EL (cell line): ENCODE data around the gene DDX4.
A peak's percentile ranks its signal among the peaks of the same experiment; 100 is the strongest.
"Not testable (repeated sequence)": the region's sequence is repeated elsewhere in the genome, so short reads cannot be mapped to it uniquely, and the experiment has no call there.

Experiments used
- DNase-seq: peaks from one replicate; pipeline ENCODE4 v3.0.0-alpha.2; 2016

The DDX4 gene

DNA sequence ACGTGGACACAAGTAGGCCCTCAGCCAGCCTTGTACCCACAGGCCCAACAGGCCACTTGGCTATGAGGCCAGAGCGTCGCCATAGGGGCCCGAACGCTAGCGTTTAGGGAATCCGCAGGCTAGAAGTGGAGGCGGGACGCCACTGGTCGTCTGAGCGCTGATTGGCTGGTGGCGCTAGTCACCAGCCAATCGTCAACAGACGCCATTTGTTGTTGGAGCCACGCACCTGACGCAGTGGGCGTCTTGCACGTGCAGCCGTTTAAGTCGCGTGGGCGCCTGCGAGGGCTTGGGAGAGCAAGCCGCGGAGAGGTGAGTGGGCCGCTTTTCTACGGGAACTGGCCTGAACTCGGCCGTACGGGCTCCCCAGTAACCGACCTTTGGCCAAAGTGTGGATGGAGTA lies at the start of gene DDX4:
Gene DDX4 (plus strand): TSS at position 269 of the 400 bp plus-strand sequence. CDS start 903 bp downstream, outside the sequence.
- DNase-seq = no peak

DNA sequence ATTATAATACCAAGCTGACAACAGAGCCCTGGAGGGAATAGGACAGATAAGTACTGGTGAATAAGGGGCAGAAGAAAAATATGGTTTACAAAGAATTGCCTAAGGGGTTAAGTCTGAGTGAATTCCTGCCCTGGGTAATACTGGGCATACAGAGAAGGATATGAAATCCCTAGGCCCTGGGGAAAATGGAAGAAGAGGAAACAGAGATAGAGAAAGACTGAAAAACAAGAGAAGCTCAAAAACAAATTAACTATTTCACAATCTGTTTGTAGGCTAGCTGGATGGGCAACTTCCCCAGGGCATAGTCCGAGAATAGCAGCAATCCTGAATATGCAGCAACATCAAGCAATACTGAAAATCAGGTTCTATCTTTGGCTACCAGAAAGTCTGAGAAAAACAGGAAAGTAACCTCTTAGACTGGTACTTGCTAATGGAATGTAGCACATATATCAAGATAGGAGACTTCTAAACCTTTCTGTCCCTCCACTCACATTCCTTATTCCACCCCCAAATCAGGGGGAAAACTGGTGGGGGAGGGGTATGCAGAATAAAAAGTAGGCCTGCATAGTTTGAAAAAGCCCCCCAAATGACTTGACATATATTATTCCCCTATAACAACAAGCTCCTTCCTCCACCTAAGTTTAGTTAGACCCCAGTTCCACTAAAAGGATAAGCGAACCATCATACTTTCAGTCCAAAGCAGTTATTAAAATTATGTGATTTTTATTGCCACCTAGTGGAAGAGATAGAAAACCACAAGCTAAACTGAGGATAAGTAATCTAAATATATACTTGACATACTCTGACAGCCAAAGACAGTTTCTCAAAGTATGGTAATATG lies 46.4 kb upstream of the DDX4 start:
- DNase-seq = peak; percentile 48

DNA sequence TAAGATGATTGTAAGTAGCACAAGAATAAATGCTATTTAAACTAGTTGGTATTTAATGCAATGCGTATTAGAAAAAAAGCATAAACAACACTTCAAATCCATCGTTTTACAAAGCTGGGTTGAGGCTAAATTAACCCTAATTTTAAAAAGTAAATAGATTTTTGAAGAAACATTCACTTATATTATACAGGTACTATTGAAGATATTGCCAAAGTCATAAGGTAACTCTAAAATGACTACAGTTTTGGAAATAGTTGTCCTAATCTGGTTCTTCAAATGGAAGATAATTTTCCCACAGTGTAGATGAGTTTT lies 45.8 kb upstream of the DDX4 start:
- no peak for DNase-seq

DNA sequence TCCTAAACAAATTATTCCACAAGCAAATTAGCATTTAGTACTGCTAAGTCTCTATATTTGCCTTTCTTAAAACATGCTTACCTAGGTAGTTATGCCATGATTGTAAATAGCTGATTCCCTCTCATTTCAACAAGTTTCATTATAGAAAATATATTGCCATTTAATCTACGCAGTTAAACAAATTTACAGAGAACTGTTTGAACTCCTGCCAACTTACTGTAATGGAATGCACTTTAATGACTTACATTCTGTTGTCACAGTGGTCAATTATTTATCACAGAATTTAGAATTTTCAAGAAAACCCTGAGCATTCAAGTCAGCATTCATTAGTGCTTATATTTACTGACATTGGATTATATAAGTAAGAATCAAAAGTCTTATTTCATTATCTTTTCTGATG lies 45.4 kb upstream of the DDX4 start:
- DNase-seq = no peak

DNA sequence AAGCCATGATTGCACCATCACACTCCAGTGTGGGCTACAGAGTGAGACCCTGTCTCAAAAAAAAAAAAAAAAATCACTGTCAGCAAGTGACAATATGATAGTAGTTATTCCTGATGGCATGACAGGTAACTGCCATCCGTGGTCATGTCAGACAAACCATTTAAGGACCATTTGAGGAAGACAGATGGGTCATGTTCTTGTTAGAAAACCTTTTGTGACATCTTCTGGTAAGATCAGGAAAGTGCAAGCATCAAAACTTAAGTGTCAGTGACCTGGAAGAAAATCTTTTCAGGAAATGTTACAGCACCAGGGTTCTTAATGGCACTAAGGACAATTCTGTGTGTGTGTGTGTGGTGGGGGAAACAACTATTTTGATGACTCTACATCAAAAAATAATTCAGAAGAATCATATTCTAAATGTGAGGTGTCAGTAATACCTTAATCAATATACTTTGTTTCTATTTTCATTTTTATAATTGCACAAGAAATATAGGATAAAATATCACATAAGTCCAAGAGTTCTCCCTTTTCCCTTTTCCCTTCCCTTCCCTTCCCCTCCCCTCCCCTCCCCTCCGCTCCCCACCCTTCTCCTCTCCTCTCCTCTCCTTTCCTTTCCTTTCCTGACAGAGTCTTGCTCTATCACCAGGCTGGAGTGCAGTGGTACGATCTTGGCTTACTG lies 43.6 kb upstream of the DDX4 start:
- peak; percentile 40 for DNase-seq

DNA sequence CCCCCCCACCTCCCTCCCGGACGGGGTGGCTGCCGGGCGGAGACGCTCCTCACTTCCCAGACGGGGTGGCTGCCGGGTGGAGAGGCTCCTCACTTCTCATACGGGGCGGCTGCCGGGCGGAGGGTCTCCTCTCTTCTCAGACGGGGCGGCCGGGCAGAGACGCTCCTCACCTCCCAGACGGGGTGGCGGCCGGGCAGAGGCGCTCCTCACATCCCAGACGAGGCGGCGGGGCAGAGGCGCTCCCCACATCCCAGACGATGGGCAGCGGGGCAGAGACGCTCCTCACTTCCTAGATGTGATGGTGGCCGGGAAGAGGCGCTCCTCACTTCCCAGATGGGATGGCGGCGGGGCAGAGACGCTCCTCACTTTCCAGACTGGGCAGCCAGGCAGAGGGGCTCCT lies 41.2 kb upstream of the DDX4 start:
- DNase-seq = not testable (repeated sequence)

DNA sequence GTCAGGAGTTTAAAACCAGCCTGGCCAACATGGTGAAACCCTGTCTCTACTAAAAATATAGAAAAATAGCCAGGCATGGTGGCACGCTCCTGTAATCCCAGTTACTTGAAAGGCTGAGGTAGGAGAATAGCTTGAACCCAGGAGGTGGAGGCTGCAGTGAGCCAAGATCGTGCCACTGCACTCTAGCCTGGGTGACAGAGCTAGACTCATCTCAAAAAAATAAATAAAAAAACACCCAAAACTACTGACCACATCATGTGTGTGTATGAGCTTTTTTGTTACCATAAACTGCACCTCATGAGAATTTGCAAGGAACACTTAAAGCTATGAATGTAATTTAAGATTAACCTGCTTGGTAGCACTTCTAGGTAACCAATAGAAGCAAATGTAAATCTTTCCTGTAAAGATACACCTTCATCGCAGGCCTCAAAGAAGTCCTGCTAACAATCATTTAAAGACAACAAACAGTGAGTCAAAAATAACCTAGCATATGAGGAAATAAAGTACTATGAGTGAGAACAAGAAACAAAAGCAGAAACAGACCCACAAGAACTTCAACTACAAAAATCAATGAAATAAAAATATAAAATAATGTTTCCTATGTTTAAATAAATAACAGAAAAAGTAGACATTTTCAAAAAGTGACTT lies 38.7 kb upstream of the DDX4 start:
- DNase-seq = no peak

DNA sequence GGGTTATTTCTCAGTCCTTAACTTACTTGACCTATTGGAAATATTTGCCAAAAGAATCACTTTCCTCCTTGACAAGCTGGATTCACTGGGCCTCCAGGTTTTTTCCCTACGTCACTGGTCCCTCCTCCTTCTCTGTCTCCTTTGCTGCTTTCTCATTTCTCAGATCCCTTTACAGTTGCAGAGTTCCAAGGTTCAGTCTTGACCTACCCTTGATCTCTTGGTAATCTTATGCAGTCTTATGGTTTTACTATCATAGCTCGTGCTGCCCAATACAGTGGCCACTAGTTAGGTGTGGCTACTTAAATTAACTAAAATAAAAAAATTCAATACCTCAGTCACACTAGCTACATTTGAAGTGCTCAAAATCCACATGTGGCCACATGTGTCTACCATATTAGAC lies 37.1 kb upstream of the DDX4 start:
- no peak for DNase-seq

DNA sequence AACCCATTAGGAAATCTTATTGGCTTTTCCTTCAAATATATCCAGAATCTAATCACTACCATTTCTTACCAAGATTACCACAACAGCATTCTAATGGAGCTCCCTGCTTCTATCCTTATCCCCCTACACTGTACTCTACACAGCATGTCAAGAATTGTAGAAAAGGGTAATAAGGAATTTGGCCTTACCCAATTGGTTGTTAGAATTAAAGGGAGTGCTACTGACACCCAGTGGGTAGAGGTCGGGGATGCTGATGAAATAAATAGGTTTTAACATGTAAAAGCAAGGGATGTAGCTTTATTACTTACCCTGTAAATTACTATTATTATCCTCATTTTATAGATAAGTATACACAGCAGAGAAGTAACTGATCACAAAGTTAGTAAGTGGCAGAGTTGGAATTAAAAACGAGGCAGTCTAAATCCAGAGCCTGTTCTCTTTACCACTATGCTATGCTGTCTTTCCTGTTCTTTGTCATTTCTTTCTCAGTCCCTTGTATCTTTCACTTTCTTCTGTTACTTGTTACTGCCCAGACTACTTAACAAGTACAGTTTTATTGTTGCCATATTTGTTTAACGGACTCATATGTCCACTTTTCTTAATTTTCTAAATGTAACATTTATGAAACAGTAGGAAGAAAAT lies 36.3 kb upstream of the DDX4 start:
- DNase-seq = no peak

DNA sequence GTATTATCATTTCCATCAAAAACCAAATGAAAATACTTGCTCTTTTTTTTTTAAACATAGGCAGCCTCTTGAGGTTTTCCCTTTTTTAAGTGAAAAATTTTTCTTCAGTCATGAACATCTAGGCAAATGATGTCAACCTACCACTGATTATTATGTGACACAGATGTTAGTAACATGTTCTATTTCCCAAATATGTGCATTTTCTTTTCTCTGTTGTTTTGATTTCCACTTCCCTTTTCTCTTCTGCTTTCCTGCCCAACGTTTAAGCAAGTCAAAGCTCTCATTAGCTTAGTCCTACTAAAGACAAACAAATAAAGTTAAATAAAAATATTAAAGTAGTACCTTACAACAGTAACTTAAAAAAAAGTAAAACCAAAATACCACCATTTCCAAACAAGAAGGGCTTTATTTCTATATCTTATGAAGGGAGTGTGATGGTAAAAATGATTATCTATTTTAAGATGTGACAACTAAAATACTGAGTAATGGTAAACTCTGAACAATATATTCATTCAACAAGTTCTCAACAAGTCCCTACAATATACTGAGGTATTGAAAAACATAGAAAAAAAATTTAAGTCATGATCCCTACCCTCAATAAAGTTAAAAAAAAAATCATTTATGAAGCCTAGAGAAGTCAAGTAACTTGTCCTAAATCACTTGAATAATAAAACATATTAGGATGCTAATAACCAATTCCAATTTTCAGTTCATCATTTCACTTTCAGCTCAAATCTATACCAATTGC lies 35.1 kb upstream of the DDX4 start:
- no peak for DNase-seq

DNA sequence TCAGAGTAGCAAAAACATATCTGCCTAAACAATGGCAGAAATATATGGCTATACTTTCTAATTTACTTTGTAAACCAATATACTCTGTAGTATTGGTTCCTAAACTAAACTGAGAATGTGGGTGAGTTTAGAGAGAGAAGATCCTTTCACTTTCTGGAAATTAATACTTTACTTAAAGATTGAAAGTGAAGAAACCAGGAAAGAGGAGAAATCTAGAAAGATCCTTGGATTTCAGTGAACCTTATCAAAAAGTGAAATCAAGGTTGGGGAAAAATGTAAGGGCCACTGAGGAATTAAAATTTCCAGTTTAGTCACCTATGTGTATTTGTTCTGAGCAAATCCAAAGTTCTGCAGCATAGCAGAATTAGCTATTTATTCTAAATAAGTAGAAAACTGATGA lies 31.6 kb upstream of the DDX4 start:
- no peak for DNase-seq

DNA sequence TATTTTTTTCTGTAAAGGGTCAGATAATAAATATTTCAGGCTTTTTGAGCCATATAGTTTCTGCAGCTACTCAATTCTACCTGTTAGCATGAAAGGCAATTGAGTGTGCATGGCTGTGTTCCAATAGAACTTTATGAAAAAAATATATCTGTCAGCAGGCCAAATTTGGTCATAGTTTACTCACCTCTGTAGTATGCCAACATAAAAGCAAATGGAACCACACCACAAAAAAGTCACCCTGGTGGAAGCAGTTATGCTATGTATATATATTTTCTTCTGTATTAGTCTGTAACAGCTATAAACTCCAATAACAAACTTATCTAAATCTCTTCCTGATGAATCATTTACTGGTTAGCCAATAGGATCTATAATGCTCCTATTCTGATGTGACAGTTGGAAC lies 29.1 kb upstream of the DDX4 start:
- DNase-seq = peak; percentile 12

DNA sequence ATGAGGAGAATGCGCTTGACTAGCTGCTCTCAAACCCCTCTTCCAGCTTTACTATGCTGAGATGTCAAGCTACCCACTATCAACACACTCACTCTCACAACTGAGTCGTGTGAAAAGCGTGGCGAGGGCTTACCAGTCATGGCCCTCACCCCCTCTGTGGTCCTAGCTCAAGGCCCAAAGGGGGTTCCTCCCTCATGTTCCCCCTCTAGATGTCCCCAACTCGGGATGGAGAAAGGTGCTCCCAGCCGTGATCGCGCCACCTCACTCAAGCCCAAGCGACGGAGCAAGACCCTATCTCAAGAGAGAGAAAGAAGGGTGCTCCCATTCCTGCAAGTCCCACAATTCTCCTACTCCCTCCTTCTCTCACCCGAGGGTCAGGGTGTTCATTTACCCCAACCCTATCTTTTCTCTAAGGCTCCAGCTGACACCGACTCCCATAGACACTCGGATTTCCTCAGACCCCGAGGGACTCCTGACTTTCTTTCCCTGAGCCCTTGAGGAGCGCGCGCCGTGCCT lies 26.3 kb upstream of the DDX4 start:
- no peak for DNase-seq

DNA sequence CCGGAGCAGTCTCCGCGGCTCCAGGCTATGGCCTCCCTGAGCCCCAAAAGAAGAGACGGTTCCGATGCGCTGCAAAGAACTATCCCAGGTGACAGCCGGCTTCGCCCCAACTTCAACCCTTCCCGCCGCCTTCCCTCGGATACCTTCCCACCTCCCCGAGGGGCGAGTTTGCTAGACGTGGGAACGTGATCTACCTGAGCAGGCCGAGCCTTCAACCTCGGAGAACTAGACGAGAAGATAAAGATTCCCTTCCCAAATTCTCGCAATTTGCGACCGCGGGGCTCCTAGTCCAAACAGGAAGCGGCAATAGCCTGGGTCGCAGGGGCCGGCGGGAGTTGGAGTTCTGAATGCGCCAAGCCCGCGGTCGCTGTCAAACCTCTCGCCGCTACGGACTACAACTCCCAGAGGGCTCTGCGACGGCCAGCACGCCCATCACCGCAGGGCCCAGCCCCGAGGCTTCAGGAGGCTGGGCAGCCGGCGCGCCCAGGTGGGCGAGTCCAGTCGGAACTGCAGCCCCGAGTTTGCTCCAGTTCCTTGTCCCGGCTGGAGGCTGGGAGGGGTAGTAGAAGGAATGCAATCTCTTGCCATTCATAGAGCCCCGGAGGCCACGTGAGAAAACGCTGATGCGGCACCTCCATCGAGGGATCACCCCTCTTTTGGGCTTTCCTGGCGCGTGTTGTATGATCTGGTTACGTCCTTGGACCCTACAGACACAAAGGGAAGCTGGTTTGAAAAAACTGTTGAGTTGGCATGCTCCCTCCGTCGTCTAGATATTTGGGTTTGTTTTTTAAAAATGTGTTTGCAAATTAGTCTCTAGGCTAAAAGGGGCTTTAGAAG lies 25.6 kb upstream of the DDX4 start, which contains the start of gene SLC38A9:
Gene SLC38A9 (minus strand): TSS at position 302 of the 837 bp plus-strand sequence. CDS start 14,366 bp downstream, outside the sequence.
- peak; percentile 94 for DNase-seq

DNA sequence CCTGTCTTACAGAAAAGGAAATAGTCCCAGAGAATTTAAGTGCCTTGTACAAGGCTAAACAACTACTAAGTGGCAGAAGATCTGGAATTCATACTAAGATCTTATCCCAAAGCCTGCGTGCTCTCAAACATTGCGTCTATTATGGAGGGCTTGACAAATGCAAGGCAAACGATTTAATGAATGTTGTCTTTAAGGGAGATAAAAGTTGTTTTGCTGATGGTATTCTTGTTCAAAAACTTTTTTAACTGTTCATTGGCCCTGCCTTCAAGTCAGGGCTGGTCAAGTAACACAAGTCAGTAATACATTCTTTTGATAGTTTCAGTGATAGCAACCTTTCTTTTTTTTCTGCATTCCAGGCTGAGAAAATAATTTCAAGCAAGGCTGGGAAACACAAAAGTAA lies 24.0 kb upstream of the DDX4 start:
- no peak for DNase-seq

DNA sequence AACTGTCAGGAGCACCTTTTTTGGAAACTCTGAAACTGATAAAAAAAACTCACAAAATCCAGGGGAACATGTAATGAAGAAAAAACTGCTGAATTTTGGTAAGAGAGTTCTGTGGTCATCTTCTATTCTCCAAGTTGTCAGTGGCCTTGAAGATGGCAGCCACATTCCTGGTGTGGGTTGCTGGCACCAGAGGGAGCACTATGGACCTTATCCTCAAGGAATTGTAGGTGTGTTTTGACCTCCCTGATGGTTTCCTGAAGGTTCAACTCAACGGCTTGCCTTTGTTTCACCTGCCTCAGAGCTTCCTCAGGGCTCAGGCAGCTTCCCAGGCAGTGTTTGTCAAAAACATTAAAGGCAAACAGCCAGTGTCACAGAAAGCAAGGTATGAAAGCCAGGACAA lies 23.5 kb upstream of the DDX4 start:
- no peak for DNase-seq

DNA sequence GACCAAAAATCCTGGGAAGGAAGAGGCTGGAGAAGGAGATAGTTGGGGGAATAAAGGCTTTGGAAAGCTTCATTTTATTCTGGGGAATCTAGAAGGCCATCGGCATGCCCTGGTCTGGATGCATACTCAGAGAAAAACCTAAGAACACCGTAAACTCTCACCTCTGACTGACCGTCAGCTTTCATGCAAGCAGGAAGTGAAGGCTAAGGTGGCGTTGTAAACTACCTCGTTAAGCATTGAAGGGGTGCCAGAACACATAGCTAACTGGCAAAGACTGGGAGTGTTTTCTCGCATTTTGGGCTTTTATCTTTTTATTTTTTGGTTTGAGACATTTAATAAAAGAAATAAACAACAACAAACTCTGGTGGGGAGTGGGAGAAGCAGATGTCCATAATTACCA lies 23.1 kb upstream of the DDX4 start:
- DNase-seq = no peak

DNA sequence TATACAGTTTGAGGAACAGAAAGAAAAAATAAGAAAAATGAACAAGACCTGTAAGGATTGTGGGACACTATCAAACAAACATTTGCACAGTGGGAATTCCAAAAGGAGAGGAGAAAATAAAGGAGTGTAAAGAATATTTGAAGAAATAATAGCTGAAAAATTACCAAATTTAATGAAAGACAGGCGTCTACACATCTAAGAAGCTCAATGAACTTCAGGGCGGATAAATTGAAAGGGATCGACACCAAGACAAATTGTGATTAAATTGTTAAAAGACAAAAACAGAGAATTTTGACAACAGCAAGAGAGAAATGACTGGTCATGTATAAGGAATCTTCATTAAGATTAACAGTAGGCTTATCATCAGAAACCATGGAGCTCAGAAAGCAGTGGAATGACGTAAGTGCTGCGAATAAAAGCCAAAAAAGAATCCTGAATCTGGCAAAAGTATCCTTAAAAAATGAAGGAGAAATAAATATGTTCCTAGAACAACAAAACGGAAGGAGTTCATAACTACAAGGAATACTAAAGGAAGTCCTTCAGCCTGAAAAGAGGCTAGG lies 22.3 kb upstream of the DDX4 start:
- no peak for DNase-seq

DNA sequence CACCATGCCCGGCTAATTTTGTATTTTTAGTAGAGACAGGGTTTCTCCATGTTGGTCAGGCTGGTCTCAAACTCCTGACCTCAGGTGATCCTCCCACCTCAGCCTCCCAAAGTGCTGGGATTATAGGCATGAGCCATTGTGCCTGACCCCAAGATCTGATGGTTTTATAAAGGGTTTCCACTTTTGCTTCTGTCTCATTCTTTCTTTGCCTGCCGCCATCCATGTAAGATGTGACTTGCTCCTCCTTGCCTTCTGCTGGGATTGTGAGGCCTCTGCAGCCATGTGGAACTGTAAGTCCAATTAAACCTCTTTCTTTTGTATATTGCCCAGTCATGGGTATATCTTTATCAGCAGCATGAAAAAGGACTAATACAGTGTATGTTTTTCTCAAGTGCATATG lies 18.8 kb upstream of the DDX4 start:
- DNase-seq = not testable (repeated sequence)

DNA sequence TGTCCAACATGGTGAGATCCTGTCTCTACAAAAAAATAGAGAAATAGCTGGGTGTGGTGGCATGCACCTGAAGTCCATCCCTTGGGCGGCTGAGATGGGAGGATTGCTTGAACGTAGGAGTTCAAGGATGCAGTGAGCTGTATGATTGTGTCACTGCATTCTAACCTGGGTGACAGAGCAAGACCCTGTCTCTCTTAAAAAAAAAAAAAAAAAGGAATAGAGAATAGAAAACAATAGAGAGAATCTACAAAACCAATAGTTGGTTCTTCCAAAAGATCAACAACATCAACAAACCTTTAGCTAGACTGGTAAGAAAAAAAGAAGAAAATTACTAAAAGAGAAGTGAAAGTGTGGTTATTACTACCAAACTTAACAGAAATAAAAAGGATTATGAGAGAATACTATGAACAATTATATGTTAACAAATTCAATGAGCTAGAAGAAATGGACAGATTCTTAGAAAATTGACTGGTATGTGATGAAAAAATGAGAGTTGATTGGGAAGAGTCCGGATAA lies 17.6 kb upstream of the DDX4 start:
- DNase-seq = no peak

DNA sequence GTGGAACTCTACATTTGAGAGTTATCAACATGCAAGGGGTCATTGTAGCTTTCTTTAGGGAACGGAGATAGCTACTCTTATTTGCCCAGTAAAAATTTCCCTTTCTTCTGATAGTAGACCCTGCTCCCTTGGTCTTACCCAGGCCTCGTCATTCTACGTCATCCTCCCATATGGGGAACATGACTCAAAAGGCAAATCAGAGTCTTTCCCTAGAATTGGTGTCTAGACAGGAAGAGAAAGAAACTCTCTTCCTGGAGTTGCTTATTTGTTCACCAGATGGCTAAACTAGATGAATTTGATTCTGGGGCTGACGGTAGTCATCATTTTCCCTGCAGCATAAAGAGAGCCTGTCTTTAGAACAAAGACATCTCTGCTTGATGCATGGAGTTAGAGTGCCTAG lies 13.6 kb upstream of the DDX4 start:
- no peak for DNase-seq
